ENCODE data around the gene SPON2.

DNA sequence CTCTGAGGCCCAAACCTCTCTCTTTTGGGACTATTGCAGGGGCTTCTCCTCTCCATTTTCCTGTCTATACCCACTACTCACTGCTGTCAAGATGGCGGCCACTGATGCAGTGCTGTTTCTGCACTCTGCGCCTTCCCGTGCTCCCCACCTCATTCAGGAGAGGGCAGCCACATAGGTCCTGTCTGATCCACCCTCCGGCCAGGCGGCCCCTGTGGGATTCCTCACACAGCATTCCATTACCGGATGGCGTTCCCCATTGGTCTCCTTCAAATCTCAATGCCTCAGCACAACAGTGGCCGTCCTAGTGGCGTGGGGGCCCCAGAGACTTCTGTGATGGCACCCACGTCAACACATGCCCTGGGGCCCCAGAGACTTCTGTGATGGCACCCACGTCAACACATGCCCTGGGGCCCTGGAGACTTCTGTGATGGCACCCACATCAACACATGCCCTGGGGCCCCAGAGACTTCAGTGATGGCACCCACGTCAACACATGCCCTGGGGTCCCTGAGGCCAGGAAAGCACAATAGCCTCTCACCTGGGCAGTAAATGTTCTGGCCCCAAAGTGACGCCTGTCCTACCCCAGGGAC, 7.3 kb downstream of the SPON2 start:
- TF ChIP-seq POLR2A (IDR thresholded peaks at IDR 0.05; ENCODE audit: low read length), result no peak
- no peak for TF ChIP-seq GATA1 (IDR thresholded peaks at IDR 0.05; ENCODE audit: low read depth, low read length)
